Endothelial cell of umbilical vein (primary cell): ENCODE measurements around the gene IFNL3. TPM values are rescaled to one million over a fixed set of nuclear protein-coding genes. Genes with fewer than 3 reads are reported as not detected.
A peak's percentile ranks its signal among the peaks of the same experiment; 100 is the strongest.
"Not testable (repeated sequence)": the region's sequence is repeated elsewhere in the genome, so short reads cannot be mapped to it uniquely, and the experiment has no call there.

Experiments
- BruUV-seq: library from RNA; stranded (reverse); fragments of 400-500 nt; replicated peaks from 2 replicates; lab custom pipeline; 2021; lab: Mats Ljungman, UMichigan
- CTCF ChIA-PET: fragments of 300-600, 350-600 bp; sonication (Branson Sonifier 250); formaldehyde crosslinking; loops from one replicate; lab custom pipeline; 2021; ENCODE audit warnings: antibody characterized with exemption, inconsistent platforms; lab: Charles Lee
- POLR2A ChIA-PET: fragments of 300-600, 350-600 bp; sonication (Branson Sonifier 250); formaldehyde crosslinking; loops from one replicate; lab custom pipeline; 2021; ENCODE audit warnings: antibody characterized with exemption, inconsistent platforms; lab: Charles Lee
- DNase-seq: peaks from one replicate; pipeline ENCODE4 v3.0.0-alpha.2; 2011; ENCODE audit warnings: low read depth, low spot score
- FAIRE-seq: peaks from 2 replicates; lab custom pipeline; 2011; peaks lifted over from hg19 to GRCh38; lab: Jason Lieb, UNC
- H2AFZ ChIP-seq: 2 replicates; pipeline ENCODE4 v1.6.0; 2012; ENCODE audit warnings: low read depth, low read length, control low read depth, inconsistent platforms
- H3K27ac ChIP-seq: 2 replicates; pipeline ENCODE4 v1.5.1; 2011; ENCODE audit warnings: low read depth, mild to moderate bottlenecking, control low read depth, low read length, moderate library complexity; ENCODE audit not compliant: insufficient read depth
- H3K27me3 ChIP-seq, 2 experiments: 2 replicates each; pipeline versions ENCODE4 v1.6.0 to v1.6.1; 2011; ENCODE audit warnings: low read length in 2 of 2, mixed read lengths in 1 of 2; ENCODE audit not compliant: control insufficient read depth in 2 of 2, insufficient read depth in 2 of 2
- H3K36me3 ChIP-seq, 2 experiments: 2 replicates in 1 of 2; 3 replicates in 1 of 2; pipeline ENCODE4 v1.5.1; 2011; ENCODE audit warnings: low read length in 2 of 2, mild to moderate bottlenecking in 1 of 2, moderate library complexity in 1 of 2; ENCODE audit not compliant: control insufficient read depth in 2 of 2, insufficient read depth in 2 of 2; ENCODE audit errors: extremely low read depth in 1 of 2
- H3K4me1 ChIP-seq: 3 replicates; pipeline ENCODE4 v1.5.1; 2011; ENCODE audit warnings: mild to moderate bottlenecking, low read length; ENCODE audit not compliant: control insufficient read depth, insufficient read depth; ENCODE audit errors: extremely low read depth
- H3K4me2 ChIP-seq: 2 replicates; pipeline ENCODE4 v1.6.1; 2011; ENCODE audit warnings: low read length, control low read depth, mixed read lengths; ENCODE audit not compliant: insufficient read depth
- H3K4me3 ChIP-seq, 3 experiments: fragments of 200-600 bp in 1 of 3; sonication (generic), shearing (Covaris generic) in 1 of 3; replicated peaks in 1 of 3; 2 replicates each; pipeline ENCODE4 v1.5.1; 2011 to 2016; ENCODE audit warnings: control low read depth in 3 of 3, low read length in 3 of 3, mild to moderate bottlenecking in 2 of 3, inconsistent platforms in 1 of 3, low read depth in 1 of 3, moderate library complexity in 1 of 3; ENCODE audit not compliant: insufficient read depth in 1 of 3
- H3K79me2 ChIP-seq: 2 replicates; pipeline ENCODE4 v1.6.0; 2012; ENCODE audit warnings: low read length, inconsistent platforms; ENCODE audit not compliant: control insufficient read depth, insufficient read depth
- H3K9ac ChIP-seq: replicated peaks from 2 replicates; pipeline ENCODE3; 2011; ENCODE audit warnings: low read length, control low read depth; ENCODE audit not compliant: insufficient read depth; ENCODE audit errors: extremely low read depth
- H3K9me1 ChIP-seq: replicated peaks from 3 replicates; pipeline ENCODE4 v1.6.0; 2011; ENCODE audit warnings: mild to moderate bottlenecking, low read length; ENCODE audit not compliant: control insufficient read depth, insufficient read depth; ENCODE audit errors: extremely low read depth
- H3K9me3 ChIP-seq: replicated peaks from 2 replicates; pipeline ENCODE4 v1.5.1; 2012; ENCODE audit warnings: low read length, inconsistent platforms; ENCODE audit not compliant: control insufficient read depth, insufficient read depth
- H4K20me1 ChIP-seq: replicated peaks from 2 replicates; pipeline ENCODE3; 2011; ENCODE audit warnings: mild to moderate bottlenecking, low read length; ENCODE audit not compliant: control insufficient read depth, insufficient read depth; ENCODE audit errors: extremely low read depth
- EZH2 ChIP-seq: IDR thresholded peaks from 2 replicates; pipeline ENCODE4 v1.6.1; 2012; ENCODE audit warnings: borderline replicate concordance, low read depth, mild to moderate bottlenecking, moderate library complexity, low read length, inconsistent platforms; ENCODE audit not compliant: severe bottlenecking
- FOS ChIP-seq: IDR thresholded peaks from 2 replicates; pipeline ENCODE4 v1.6.1; 2011; ENCODE audit warnings: mild to moderate bottlenecking, low read length, moderate library complexity, borderline replicate concordance; ENCODE audit not compliant: insufficient read depth
- GATA2 ChIP-seq: IDR thresholded peaks from 2 replicates; pipeline ENCODE4 v1.7.0; 2011; ENCODE audit warnings: low read depth, mild to moderate bottlenecking, moderate library complexity, mixed read lengths, low read length; ENCODE audit not compliant: insufficient read length, insufficient read depth
- JUN ChIP-seq: IDR thresholded peaks from 2 replicates; pipeline ENCODE4 v1.6.1; 2011; ENCODE audit warnings: borderline replicate concordance, low read depth; ENCODE audit not compliant: insufficient read length, insufficient read depth
- MYC ChIP-seq: IDR thresholded peaks from one replicate; pipeline ENCODE4 v1.6.1; 2011; ENCODE audit warnings: mild to moderate bottlenecking, low read depth, low read length
- POLR2A ChIP-seq: IDR thresholded peaks from 2 replicates; pipeline ENCODE4 v1.6.1; 2012; ENCODE audit warnings: low read depth, mild to moderate bottlenecking, control low read depth, low read length
- POLR2AphosphoS5 ChIP-seq: IDR thresholded peaks from 2 replicates; pipeline ENCODE4 v1.6.1; 2012; ENCODE audit warnings: low read depth, mild to moderate bottlenecking, control low read depth, low read length, moderate library complexity; ENCODE audit not compliant: insufficient read depth
- dilution Hi-C: fragments of 300-500 bp; cut with MboI; formaldehyde crosslinking; loops from one replicate; pipeline ENCODE4 v1.15.0; 2019; ENCODE audit warnings: low sequenced_read_pairs; ENCODE audit not compliant: extremely low pct_ligation_motif_present
- intact Hi-C: fragments of 100-400 bp; cut with micrococcal nuclease; formaldehyde crosslinking; loops from one replicate; pipeline ENCODE4 v1.10.0; 2022
- polyA plus RNA-seq, 4 experiments: library from polyadenylated mRNA; depleted of rRNA in 3 of 4; stranded (reverse) in 3 of 4; unstranded in 1 of 4; fragments of >200 nt; gene quantifications; 2 replicates each; pipeline versions ENCODE4 v1.2.1 to v1.2.3, GENCODE V29; 2011 to 2012; ENCODE audit warnings: missing spikeins in 1 of 4
- total RNA-seq: library from RNA; stranded (reverse); gene quantifications from 2 replicates; pipeline ENCODE4 v1.2.3, GENCODE V29; 2021
- TF ChIP-seq, protein P1 (sequence below): IDR thresholded peaks from 2 replicates; pipeline ENCODE4 v1.6.1; 2011; ENCODE audit not compliant: insufficient read depth, insufficient read length
- TF ChIP-seq, protein P2 (sequence below), 2 donors: IDR thresholded peaks; 1 replicate in 1 of 2; 2 replicates in 1 of 2; pipeline ENCODE4 v1.5.1; 2011; ENCODE audit warnings: low read length in 2 of 2, mild to moderate bottlenecking in 2 of 2, moderate library complexity in 2 of 2, control low read depth in 1 of 2, inconsistent platforms in 1 of 2, low read depth in 1 of 2; ENCODE audit not compliant: insufficient read depth in 1 of 2; ENCODE audit errors: extremely low read depth in 1 of 2

Gene IFNL3
- total and polyA plus RNA-seq, 2 donors (not counting 3 experiments of a cell fraction or from before 2014, with no cell fraction given), result not detected

DNA sequence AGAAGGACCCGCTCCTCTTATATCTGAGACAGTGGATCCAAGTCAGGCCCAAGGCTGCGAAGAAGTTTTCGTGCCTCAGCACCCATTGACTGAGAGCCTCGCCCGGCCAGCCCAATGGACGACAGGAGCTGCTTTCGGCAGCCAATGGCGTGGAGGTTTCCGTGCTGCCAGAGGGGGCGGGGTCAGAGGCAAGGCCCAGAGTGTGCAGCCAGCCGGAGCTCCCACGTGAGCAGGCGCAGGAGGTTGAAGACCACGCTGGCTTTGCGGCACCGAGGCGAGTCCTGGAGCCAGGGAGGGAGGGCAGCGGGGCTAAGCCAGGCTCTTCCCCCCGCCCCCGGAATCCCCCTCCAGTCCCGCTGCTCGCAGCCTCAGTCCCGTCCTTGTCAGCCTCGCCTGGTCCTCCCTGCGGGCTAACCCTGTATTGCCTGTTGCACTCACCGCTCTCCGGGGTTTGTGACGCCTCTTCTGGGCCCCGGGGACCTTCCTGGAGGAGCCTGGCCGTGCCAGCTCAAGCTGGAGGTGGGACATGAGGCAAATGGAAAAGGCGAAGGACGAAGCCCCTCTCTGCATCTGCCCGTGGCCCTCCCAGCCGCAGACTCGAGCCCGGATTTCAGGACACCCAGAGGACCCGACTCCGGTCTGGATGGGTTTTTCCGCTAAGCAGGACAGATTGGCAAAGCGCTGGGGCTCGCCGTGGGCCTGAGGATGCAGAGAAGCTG, 2.3 kb upstream of the IFNL3 start:
- no peaks in the 10 kb centered on the region for H3K9me1 ChIP-seq
- intact Hi-C loops, result no loop called here
- H3K9ac ChIP-seq, result no peak overlapping the region
- no peaks in the 10 kb centered on the region for H4K20me1 ChIP-seq
- H2AFZ ChIP-seq, result peak overlapping the region; percentile 62
- POLR2A ChIA-PET, result no interaction called here
- H3K79me2 ChIP-seq, result no peaks in the 10 kb centered on the region
- no peaks in the 10 kb centered on the region for H3K4me1 ChIP-seq
- peak; percentile 13 for DNase-seq
- no peaks in the 10 kb centered on the region for H3K36me3 ChIP-seq
- no TSS peak for BruUV-seq
- TF ChIP-seq MYC, result no peak
- no peak for TF ChIP-seq POLR2AphosphoS5
- TF ChIP-seq, protein P1, sequence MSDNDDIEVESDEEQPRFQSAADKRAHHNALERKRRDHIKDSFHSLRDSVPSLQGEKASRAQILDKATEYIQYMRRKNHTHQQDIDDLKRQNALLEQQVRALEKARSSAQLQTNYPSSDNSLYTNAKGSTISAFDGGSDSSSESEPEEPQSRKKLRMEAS, result no peak
- no peak for TF ChIP-seq POLR2A
- TF ChIP-seq GATA2, result no peak
- no peak for TF ChIP-seq FOS
- TF ChIP-seq JUN, result no peak
- TF ChIP-seq, protein P2, sequence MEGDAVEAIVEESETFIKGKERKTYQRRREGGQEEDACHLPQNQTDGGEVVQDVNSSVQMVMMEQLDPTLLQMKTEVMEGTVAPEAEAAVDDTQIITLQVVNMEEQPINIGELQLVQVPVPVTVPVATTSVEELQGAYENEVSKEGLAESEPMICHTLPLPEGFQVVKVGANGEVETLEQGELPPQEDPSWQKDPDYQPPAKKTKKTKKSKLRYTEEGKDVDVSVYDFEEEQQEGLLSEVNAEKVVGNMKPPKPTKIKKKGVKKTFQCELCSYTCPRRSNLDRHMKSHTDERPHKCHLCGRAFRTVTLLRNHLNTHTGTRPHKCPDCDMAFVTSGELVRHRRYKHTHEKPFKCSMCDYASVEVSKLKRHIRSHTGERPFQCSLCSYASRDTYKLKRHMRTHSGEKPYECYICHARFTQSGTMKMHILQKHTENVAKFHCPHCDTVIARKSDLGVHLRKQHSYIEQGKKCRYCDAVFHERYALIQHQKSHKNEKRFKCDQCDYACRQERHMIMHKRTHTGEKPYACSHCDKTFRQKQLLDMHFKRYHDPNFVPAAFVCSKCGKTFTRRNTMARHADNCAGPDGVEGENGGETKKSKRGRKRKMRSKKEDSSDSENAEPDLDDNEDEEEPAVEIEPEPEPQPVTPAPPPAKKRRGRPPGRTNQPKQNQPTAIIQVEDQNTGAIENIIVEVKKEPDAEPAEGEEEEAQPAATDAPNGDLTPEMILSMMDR (IDR thresholded peaks at IDR 0.05; ENCODE audit: extremely low read depth in 1 of 2, insufficient read depth in 1 of 2, low read depth in 1 of 2, low read length in 2 of 2), result no peak
- TF ChIP-seq EZH2, result no peak
- peaks cover 28 to 34% of the 10 kb centered on the region in 2 experiments for H3K27me3 ChIP-seq
- CTCF ChIA-PET, result no interaction called here
- peak; percentile 26 for FAIRE-seq
- no peaks in the 10 kb centered on the region for H3K9me3 ChIP-seq
- dilution Hi-C loops, result no loop called here
- H3K4me2 ChIP-seq, result no peak overlapping the region
- H3K4me3 ChIP-seq, result no peak overlapping the region
- H3K27ac ChIP-seq, result no peak overlapping the region

- H2AFZ ChIP-seq, FAIRE-seq, H3K4me1 ChIP-seq, H3K9me1 ChIP-seq, dilution Hi-C loops, CTCF ChIA-PET, H3K36me3 ChIP-seq, H3K4me2 ChIP-seq, H3K9me3 ChIP-seq, H3K27ac ChIP-seq, POLR2A ChIA-PET, H3K9ac ChIP-seq, H3K4me3 ChIP-seq, H4K20me1 ChIP-seq, H3K79me2 ChIP-seq, intact Hi-C loops, BruUV-seq, DNase-seq: not testable (repeated sequence)
- H3K27me3 ChIP-seq, result peaks cover 22 to 30% of the 10 kb centered on the region in 2 experiments
Observed at GRCh38 chr19:39245166-39245565, 360 bp upstream of the IFNL3 start.
